ENCODE results near the gene TTN.
"Not testable (repeated sequence)": the region's sequence is repeated elsewhere in the genome, so short reads cannot be mapped to it uniquely, and the experiment has no call there.

Gene TTN

DNA sequence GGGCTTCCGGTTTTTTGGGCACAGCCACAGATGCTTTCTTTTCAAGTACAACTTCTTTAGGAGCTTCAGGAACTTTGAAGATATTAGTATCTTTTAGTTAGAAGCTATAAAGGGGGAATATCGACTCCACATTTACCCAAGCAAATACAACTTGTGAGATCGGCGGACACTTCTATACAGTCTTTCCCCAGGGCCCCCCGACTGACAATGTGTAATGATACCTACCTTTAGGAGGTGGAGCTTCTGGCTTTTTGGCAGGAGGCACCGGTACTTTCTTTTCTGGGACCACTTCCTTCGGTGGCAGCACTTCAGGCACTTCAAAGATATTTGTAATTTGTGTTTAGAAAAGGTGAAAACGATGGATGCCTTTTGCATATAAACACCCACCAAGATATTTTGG, 148.7 kb downstream of the TTN start:
- DNase-seq (ENCODE audit: low spot score), result not testable (repeated sequence)

DNA sequence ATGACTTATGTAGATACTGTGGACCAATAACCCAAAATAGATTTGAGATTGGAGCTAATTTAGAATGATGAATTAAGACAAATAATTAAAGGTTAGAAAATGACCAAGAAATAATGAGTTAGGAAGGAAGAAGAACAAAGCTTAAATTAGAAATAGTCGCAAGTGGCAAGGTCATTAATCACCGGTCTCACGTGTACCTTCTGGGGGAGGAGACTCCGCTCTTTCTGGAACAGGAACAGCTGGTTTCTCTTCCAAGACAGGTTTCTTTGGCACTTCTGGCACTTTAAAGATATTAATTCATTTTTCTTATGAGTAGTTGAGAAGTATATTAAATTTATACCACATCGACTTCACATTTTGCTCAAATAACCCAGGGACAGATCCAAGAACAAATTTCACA, 156.7 kb downstream of the TTN start:
- no peak for DNase-seq (ENCODE audit: low spot score)

DNA sequence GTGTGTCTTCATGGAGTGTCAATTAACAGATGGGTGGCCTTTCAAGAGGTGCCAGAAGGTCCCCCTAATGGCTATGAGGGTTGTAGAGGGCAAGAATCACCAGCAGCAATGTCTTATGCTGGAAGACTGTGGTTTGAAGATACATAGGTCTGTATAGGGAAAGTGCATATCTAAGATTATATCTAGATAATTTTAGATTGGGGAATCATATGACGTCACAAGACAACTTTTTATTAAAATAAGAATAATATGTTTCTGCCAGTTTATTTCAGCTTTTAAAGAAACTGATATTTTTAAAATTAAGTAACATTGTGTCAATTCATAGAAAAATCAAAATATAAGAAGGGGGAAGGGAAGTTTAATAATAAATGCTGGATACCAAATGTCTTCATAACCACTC, 162.3 kb downstream of the TTN start:
- no peak for DNase-seq (ENCODE audit: low spot score)

DNA sequence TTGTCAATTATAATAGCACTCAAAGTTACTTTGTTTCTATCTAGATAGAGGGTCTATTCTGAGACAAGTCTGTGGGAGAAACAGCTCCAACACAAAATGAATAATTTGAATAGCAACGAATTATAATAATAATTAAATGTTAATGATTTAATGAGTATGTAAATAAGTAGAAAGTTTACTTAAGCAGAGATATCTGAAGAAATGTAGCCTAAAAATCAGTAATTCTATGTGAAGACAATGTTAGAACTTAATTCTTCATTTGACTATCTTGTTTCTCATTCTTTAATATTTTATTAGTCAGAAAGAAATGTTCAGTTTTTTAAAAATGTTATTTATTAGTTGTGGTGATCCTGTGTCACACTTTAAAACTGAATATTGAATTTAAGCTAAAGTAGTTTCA, 165.7 kb downstream of the TTN start:
- no peak for DNase-seq (ENCODE audit: low spot score)

DNA sequence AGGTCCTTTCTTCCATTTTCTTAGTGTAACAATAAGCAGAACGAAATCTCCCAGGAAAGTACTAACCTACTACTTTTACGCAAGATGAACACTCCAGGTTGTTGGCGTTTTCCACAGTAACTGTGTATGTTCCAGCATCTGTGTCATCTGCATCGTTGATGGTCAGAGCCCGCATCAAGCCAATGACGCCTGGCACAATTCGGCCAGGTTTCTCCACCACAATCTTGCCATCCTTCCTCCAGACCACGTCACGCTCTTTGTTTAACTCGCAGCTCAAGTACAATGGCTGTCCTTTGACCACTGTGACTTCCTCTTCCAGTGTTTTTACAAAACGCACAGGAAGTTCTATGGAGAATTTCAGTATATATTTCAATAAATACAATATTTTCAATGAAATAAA, 171.3 kb downstream of the TTN start:
- no peak for DNase-seq (ENCODE audit: low spot score)

DNA sequence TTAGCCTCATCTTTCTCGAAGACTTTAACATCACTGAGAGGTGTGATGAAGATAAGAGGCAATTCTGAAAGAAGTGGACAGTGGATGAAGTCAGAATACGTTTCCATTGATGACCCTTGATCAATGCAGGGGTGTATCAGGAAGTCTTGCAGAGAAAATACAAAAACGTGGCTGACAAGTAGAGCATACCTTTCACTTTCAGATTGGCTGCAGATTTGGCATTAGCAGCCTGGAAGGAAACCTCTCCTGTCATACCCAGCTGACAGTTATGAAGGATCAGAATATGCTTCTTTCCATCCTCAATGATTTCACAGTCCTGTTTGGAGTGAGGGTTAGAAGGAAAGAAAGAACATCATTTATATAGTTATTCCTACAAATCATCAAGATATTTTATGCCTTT, 174.5 kb downstream of the TTN start:
- no peak for DNase-seq (ENCODE audit: low spot score)

DNA sequence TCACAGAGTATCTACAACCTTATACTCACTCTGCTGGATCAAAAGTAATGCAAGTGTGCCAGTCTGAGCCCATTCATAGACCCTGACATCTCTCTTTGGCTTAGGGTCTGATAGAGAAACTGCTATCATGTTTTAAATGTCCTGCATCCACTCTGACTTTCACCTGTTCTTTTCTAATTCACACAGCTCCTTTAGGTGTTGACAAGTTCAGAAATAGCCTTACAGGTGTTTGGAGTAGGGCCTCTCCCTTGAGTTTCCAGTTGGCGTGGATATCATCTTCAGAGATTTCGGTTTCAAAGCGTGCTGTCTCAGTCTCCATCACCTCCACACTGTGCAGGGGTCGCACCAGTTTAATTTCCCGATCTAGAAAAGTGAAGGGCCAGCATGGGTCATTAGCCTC, 176.6 kb downstream of the TTN start:
- DNase-seq (ENCODE audit: low spot score), result no peak

DNA sequence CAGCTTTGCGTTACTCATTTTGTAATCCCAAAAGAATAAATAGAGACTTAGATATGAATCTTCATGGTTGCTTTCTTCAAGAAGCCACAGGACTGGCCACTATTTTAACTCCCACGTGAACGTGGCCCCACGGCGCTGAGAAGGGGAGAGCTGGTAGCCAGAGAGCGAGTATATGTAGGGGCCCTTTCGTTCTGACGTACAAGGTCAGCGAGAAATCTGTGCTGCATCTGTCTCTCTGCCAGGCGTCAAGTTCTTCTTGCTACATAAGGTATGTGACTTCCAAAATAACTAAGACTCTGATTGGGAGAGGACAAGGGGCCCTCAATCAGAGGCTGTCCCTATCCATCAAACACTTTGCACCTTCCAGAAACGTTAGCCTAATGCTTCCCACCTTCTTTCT, 177.8 kb downstream of the TTN start:
- DNase-seq (ENCODE audit: low spot score), result no peak

DNA sequence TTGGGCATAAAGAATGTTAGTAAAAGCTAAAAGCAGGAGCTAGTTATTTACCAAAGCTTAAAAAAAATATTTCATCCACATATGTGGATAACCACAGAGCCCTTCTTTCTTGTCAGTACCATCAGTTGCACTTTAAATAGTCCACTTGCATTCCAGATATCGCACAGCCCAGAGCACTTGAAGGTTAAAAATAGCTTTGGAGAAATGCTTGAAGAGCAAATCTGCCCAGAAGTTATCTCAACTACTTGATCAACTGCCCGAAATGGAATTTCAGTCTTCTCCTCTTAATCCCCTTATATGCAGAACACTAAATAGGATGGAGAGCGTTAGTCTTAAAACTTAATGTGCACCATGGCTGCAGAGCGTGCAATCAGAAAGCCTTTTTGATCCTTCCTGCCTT, 178.6 kb downstream of the TTN start:
- no peak for DNase-seq (ENCODE audit: low spot score)

DNA sequence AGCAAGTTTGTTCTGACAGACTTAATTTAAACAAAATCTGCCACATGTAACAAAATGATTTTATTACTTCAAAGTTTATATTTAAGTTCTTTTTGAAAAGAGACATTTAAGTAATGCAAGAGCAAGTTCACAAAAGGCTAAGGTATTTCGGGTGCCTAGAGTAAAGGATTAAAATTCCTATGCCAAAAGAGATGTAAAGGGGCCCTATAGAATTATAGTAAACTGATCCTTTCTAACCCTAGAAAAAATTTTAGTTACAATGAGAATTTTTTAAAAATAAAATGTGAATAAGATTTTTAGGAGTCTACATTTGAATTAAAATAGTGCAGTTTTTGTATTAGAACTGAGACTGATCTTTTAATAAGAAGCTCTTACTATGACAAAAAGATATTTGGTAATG, 179.8 kb downstream of the TTN start:
- DNase-seq (ENCODE audit: low spot score), result no peak

DNA sequence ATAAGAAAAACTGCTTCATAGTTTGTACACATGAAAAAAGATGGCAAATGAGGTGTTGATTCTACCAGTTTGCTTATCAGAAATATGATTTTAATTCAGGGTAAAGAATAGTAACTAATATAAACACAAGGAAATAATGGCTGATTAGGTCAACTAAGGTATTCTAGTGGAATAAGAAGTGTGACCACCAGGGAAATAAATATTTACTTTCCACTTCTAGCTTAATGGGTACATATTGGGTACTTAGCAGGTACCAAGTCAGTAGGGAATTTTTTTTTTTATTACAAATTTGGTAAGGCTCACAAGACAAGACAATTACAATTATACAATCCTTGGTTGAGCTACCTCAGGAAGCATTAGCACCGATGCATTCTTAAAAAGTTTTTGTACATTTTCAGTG, 191.3 kb downstream of the TTN start:
- no peak for DNase-seq (ENCODE audit: low spot score)

DNA sequence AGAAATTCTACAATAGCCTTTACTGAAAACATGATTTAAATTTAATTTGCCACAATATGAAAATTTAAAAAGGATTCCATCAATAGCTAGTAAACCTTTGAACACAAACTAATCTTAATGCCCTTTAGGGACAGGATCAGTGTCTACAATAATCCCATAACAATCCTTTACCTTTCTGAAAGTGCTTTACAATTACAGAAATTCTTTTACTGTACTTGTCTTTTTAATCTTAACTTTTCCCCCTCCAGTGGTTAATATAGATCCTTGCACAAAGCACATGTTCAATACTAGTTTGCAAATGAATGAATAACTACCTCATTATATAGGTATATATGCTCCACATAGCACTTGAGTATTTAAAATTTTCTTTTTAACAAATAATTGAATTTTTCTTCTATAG, 204.3 kb downstream of the TTN start:
- DNase-seq (ENCODE audit: low spot score), result no peak

DNA sequence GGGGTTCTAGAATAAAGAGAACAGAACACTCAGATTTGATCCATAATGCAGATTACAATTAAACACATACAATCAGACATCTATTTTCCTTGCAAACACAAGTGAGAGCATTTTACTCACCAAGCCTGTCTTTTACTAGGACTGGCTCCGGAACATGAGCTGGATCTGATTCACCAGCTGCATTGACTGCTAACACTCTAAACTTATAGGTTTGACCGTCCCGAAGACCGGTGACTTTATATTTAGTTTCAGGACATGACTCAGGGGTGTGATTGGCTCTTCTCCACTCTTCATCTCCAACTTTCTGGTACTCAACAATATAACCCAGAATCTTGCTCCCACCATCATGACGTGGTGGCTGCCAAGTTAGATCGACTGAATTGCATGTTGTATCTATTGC, 214.6 kb downstream of the TTN start:
- no peak for DNase-seq (ENCODE audit: low spot score)

DNA sequence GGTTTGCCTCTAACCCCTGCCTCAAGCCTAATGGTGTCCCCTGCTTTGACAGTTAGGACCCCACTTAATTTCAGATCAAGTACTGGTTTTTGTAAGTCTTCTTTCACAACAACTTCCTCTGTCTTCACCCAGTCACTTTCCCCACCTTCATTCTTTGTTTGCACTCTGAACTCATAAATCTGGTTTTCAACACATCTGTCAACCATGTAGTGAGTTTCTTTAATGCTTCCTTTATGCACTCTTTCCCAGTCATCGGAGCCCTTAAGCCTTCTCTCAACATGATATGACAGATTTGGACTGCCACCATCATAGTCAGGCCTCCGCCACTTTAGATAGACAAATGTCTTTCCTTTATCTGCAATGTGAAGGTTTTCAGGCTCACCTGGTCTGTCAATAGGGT, 217.9 kb downstream of the TTN start:
- no peak for DNase-seq (ENCODE audit: low spot score)

DNA sequence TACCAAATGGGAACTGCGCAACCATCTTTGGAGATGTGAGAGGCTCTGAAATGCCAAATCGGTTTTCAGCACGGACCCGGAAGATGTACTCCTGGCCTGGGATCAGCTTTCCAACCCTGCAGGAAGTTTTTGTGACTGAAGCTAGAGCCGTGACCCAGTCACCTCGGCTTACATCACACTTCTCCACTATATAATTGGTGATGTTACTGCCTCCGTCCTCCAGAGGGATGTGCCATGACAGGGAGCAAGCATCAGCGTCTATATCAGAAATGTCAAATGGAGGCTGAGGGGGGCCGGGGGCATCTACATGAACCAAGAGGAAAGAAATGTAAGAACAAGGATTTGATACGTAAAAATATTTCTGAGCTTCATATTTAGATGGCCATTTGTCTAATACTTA, 222.6 kb downstream of the TTN start:
- DNase-seq (ENCODE audit: low spot score), result no peak

DNA sequence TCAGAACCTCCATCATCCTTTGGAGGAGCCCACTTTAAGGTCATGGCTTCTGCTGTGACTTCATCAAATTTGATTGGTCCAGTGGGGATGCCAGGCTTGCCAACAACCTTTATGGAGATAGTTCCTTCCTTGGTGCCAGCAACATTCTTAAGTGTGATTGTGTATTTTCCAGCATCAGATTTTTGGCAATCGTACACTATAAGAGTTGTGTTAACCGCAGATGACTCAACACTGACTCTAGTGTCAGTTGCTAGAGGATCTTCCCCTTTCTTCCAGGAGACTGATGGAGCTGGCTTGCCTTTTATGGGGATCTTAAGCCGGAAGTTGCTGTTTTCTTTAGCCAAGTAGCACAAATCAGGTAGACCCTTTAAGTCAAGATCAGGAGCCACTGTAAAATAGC, 228.2 kb downstream of the TTN start:
- no peak for DNase-seq (ENCODE audit: low spot score)

DNA sequence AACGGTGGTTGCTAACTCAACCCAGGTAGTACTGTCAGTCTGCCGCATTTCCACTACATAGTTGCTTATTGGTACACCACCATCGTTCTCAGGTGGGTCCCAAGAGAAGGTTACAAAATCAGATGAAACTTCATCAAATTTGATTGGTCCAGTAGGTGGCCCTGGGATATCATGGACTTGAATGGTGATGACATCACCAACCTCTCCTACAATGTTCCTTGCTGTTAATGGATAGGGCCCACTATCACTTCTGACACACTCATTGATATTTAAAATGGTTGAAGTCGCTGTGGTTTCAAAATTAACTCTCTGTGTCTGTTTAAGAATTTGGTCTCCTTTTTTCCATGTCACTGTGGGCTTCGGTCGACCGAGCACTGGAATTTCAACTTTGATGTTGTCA, 232.4 kb downstream of the TTN start:
- DNase-seq (ENCODE audit: low spot score), result no peak

DNA sequence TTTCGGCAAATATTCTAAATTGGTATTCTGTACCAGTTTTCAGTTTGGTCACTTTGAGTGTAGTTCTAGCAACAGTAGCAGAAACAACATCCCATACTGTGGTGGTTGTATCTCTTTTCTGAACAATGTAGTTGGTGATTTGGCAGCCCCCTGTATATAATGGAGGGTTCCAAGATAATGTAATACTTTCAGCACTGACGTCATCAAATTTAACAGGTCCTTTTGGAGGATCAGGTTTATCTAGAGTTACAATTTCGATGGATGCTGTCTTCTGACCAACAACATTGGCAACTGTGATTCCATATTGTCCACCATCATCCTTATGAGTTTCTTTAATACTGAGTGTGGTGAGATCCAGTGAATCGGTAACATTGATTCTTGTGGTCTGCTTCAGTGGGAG, 239.0 kb downstream of the TTN start:
- no peak for DNase-seq (ENCODE audit: low spot score)

DNA sequence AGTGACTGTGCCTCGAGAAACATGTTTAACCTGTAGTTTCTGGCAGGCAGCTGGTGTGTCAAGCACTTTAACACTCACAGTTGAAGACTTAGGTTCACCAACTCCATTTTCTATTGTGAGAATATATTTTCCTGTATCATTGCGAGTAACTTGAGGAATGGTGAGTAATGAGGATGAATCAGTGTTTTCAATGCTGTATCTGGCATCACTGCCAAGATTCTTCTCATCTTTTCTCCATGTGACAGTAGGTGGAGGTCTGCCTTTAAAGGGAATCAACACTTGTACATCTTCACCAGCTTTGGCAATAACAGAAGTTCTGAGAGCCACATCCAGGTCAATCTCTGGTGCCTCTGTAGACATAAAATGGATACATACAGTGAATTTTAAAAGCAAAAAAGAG, 254.2 kb downstream of the TTN start:
- DNase-seq (ENCODE audit: low spot score), result no peak

DNA sequence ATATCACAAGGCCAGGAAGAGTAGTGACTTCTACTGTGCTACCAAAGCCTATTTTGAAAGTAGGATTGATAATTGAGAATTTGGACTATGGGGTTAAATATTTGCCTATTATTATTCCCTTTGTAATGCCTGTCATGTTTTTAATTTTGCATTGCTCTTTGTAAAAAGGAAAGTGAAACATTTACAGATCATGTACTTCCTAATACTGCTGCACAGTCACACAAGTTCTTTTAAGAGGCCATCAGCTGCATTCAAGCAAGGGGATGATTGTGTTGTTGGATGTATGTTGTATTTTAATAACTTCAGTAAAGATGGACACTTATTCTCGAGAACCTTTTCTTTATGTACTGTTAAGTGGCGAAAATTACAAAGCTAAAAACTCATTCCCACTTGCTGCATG, 256.9 kb downstream of the TTN start:
- DNase-seq (ENCODE audit: low spot score), result no peak

DNA sequence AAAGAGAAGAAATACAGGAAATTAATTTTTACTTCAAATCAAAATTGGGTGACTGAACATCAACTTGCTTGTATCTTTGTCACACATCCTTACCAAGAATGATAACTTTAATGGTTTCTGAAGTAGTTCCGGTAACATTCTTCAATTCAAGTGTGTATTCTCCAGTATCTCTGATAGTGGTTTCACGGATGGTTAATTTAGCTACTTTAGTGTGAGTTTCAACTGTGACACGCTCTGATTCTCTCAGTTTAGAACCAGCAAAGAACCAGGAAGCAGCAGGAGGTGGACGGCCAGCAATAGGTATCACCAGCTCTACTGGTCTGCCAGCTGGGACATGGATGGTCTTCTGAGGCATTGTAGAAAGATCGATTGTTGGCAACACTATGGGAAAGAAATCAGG, 264.7 kb downstream of the TTN start:
- no peak for DNase-seq (ENCODE audit: low spot score)

DNA sequence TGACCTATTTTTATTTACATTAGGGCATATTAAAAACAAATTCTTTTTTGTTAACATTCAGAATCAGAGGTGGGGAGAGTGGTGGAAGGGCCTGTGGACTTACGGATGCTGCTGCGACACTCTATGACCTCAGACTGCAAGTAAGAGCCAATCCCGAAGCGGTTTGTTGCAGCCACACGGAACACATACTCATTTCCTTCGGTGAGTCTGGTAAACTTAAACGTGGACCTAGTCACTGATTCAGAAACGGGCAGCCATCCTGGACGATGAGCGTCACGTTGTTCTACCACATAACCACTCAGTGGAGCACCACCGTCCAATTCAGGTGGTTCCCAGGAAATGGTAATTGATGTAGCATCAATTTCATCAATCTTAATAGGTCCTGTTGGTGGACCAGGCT, 265.1 kb downstream of the TTN start:
- no peak for DNase-seq (ENCODE audit: low spot score)

DNA sequence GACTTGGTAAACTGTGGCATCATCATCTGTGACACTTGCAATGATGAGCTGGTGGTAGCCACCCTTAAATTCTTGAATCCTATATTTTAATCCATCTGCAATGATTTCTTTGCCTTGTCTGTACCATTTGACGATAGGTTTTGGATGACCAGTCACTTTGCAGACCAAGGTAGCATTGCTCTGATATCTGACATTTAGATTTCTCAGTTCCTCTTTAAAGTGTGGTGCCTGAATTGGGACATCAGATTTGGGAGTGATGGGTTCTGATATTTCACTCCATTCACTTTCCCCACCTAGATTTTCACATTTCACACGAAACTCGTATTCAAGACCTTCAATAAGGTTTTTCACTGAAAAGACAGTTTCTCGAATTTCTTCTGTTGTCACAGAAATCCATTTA, 271.2 kb downstream of the TTN start:
- DNase-seq (ENCODE audit: low spot score), result no peak

DNA sequence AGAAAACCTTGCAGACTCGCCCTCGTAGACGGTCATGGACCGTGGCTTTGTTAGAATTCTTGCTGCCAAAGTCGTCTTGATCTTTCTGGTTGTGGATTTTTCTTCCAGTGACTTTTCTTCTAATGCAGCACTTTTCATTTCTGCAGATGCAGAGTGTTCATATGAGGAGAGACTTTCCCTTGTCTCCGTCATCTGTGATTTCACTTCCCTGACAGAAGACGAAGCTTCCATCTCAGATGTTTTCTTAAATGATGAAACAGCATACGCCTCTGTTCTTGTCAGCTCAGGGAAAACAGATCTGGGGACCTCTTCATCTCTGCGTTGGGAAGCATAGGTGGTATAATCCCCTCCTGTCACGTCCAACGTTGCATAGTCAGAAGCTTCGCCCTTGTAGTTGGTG, 276.1 kb downstream of the TTN start:
- no peak for DNase-seq (ENCODE audit: low spot score)

DNA sequence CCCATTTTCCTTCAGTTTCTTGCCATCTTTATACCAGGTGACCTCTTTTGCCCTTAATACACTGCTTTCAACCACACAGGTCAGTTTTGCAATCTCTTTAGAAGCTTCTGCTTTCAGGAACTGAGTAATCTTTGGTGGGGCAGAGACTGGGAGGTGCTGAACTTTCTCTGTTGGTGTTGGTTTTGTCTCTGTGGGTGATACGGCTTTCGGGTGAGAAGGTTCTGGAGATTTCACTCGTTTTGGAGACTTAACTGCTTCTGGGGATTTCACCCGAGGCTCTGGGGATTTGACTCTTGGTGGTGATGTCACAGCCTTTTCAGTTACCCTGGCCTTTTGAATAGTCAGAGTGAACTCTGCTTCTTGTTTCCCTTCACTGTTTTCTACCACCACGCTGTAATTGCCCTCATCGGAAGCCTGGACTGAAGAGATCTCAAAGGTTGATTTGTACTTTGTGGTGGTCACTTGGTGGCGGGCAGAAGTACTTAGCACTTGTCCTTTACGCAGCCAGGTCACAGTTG, 276.5 kb downstream of the TTN start:
- no peak for DNase-seq (ENCODE audit: low spot score)

Data from SW480 (cell line).